Measurements from ENCODE around the gene APOL3. TPM values are rescaled to one million over a fixed set of nuclear protein-coding genes. Genes with fewer than 3 reads are reported as not detected.

Gene APOL3
- total RNA-seq, 1 experiment from 2014 or later: not detected

- Histone ChIP-seq H3K56ac (ENCODE audit: insufficient read length, low read depth, low read length) (no peak overlapping the region), H3K23me2 (ENCODE audit: insufficient read length, low read depth, low read length, poor library complexity, severe bottlenecking) (no peaks in the 10 kb centered on the region), H3K23ac (ENCODE audit: insufficient read length, low read depth, low read length) (no peak overlapping the region), H3K79me2 (ENCODE audit: insufficient read depth, low read length) (no peaks in the 10 kb centered on the region), H2BK12ac (ENCODE audit: insufficient read length, low read depth, low read length) (no peak overlapping the region), H2BK120ac (ENCODE audit: low read depth, low read length, poor library complexity, severe bottlenecking) (no peak overlapping the region), H4K20me1 (ENCODE audit: control insufficient read depth, insufficient read depth, insufficient read length) (no peaks in the 10 kb centered on the region), H2BK5ac (ENCODE audit: insufficient read length, low read length) (no peak overlapping the region), H3K79me1 (ENCODE audit: insufficient read depth, low read depth, low read length, poor library complexity, severe bottlenecking) (no peaks in the 10 kb centered on the region), H3K4me1 (ENCODE audit: insufficient read depth, low read length) (peaks cover 2% of the 10 kb centered on the region; the same call in 1 of the 2 replicates), H4K5ac (ENCODE audit: insufficient read length, low read depth, low read length) (no peak overlapping the region), H3K18ac (ENCODE audit: insufficient read length, low read depth, low read length) (no peak overlapping the region), H3T11ph (ENCODE audit: low read length) (no peak overlapping the region), H3K27me3 (ENCODE audit: insufficient read depth, low read length) (no peaks in the 10 kb centered on the region), H3K9ac (ENCODE audit: extremely low read depth, insufficient read length, low read length) (no peak overlapping the region), H4K91ac (ENCODE audit: insufficient read length, low read depth, low read length) (no peak overlapping the region), H3K27ac (ENCODE audit: insufficient read length, low read depth, low read length) (no peak overlapping the region), H2AK5ac (ENCODE audit: insufficient read length, low read length) (no peak overlapping the region), H4K8ac (replicated peaks; ENCODE audit: insufficient read length, low read depth, low read length) (no peak overlapping the region), H3K4me2 (ENCODE audit: insufficient read depth, insufficient read length, low read length) (no peak overlapping the region), H2AFZ (ENCODE audit: low read length) (no peak overlapping the region), H3K14ac (ENCODE audit: insufficient read depth, low read length) (no peak overlapping the region), H3K9me3 (ENCODE audit: control insufficient read depth, low read depth, low read length) (no peaks in the 10 kb centered on the region), H3K4ac (ENCODE audit: low read depth, low read length) (no peak overlapping the region), H2BK20ac (ENCODE audit: low read depth, low read length, poor library complexity, severe bottlenecking) (no peak overlapping the region), H2BK15ac (ENCODE audit: low read depth, low read length) (no peak overlapping the region)
- WGBS (ENCODE audit: extremely low coverage, insufficient read length, low lambda C conversion rate): no CpG with 5 or more reads among the region's 3 CpGs
- no peak for TF ChIP-seq CTCF (conservative IDR thresholded peaks at IDR 0.05)
- Mint-ChIP-seq H3K27me3 (ENCODE audit: low read depth) (peaks cover 5% of the 10 kb centered on the region), H3K4me3 (no peak overlapping the region), H3K4me1 (peaks cover 20 to 27% of the 10 kb centered on the region in 2 experiments), H3K36me3 (ENCODE audit: insufficient read depth in 1 of 3, low read depth in 3 of 3) (peaks cover 0 to 8% (median 4%) of the 10 kb centered on the region in 3 experiments; a peak in 3 of 7 replicates), H3K9me3 (peaks cover 3 to 5% of the 10 kb centered on the region in 2 experiments; a peak in 3 of 5 replicates), H3K27ac (no peak overlapping the region)
- no peak for DNase-seq
Measured at GRCh38 chr22:36154423-36154945, 6.1 kb downstream of the APOL3 start.
